Panc1 (cell line): Measurements from ENCODE around the gene HMGN3. TPM values are rescaled to one million over a fixed set of nuclear protein-coding genes. Genes with fewer than 3 reads are reported as not detected.

Experiments
- ATAC-seq: fragments of 200-7000 bp; cut with Tn5 transposase; 2 replicates; pipeline ENCODE4 v1.9.1; 2020; ENCODE audit warnings: mild to moderate bottlenecking, moderate library complexity
- BruUV-seq: library from RNA; stranded (reverse); fragments of 400-500 nt; replicated peaks from 2 replicates; lab custom pipeline; 2021; lab: Mats Ljungman, UMichigan
- CTCF ChIA-PET: fragments of 300-600 bp; sonication (Branson Sonifier 250); formaldehyde crosslinking; loops from one replicate; lab custom pipeline; 2022; ENCODE audit warnings: antibody characterized with exemption; lab: Charles Lee
- POLR2A ChIA-PET: fragments of 300-600 bp; sonication (Branson Sonifier 250); formaldehyde crosslinking; loops from one replicate; lab custom pipeline; 2022; ENCODE audit warnings: antibody characterized with exemption; lab: Charles Lee
- DNase-seq: peaks from one replicate; pipeline ENCODE4 v3.0.0-alpha.2; 2010; ENCODE audit warnings: low read depth, low spot score
- H3K27ac ChIP-seq: 2 replicates; pipeline ENCODE4 v1.5.1; 2011; ENCODE audit warnings: mild to moderate bottlenecking, low read length, inconsistent platforms
- H3K27me3 ChIP-seq: fragments of 200-500 bp; sonication (Bioruptor generic); 2 replicates; pipeline ENCODE4 v1.6.0; 2014; ENCODE audit warnings: low read length, inconsistent platforms; ENCODE audit not compliant: control insufficient read depth, insufficient read depth
- H3K36me3 ChIP-seq: fragments of 200-500 bp; sonication (Bioruptor generic); 2 replicates; pipeline ENCODE4 v1.5.1; 2014; ENCODE audit warnings: inconsistent platforms, mild to moderate bottlenecking, low read length, moderate library complexity; ENCODE audit not compliant: control insufficient read depth, insufficient read depth
- H3K4me1 ChIP-seq: 2 replicates; pipeline ENCODE4 v1.5.1; 2011; ENCODE audit warnings: inconsistent platforms, mild to moderate bottlenecking, low read length, moderate library complexity; ENCODE audit not compliant: control insufficient read depth, insufficient read depth
- H3K4me3 ChIP-seq, 2 experiments: 2 replicates each; pipeline ENCODE4 v1.5.1; 2011 to 2012; ENCODE audit warnings: low read depth in 2 of 2, low read length in 2 of 2, mild to moderate bottlenecking in 2 of 2, inconsistent platforms in 1 of 2, moderate library complexity in 1 of 2
- H3K9me3 ChIP-seq: fragments of 200-500 bp; sonication (Bioruptor generic); 2 replicates; pipeline ENCODE4 v1.5.1; 2014; ENCODE audit warnings: low read depth, mild to moderate bottlenecking, inconsistent platforms, low read length, moderate library complexity; ENCODE audit not compliant: control insufficient read depth, insufficient read depth
- POLR2AphosphoS5 ChIP-seq: IDR thresholded peaks from 2 replicates; pipeline ENCODE4 v1.6.1; 2012; ENCODE audit warnings: mild to moderate bottlenecking, low read depth, low read length, moderate library complexity
- SIN3A ChIP-seq: IDR thresholded peaks from 2 replicates; pipeline ENCODE4 v1.6.1; 2012; ENCODE audit warnings: low read depth, mild to moderate bottlenecking, low read length, moderate library complexity, borderline replicate concordance; ENCODE audit not compliant: insufficient read depth
- TCF7L2 ChIP-seq: IDR thresholded peaks from 2 replicates; pipeline ENCODE4 v1.6.1; 2011; ENCODE audit warnings: mild to moderate bottlenecking, low read depth, low read length, inconsistent platforms
- in situ Hi-C: cut with HindIII; loops from 2 replicates; pipeline ENCODE4 v1.10.0; 2016; ENCODE audit warnings: low sequenced_read_pairs, low pct_unique_long_range_greater_than_20kb
- intact Hi-C: fragments of 100-400 bp; cut with micrococcal nuclease; formaldehyde crosslinking; loops from one replicate; pipeline ENCODE4 v1.10.0; 2022; ENCODE audit not compliant: unreplicated experiment
- total RNA-seq: library from RNA; stranded (reverse); gene quantifications from one replicate; pipeline ENCODE4 v1.2.1, GENCODE V29; 2021; ENCODE audit not compliant: unreplicated experiment
- TF ChIP-seq, protein P1 (sequence below): fragments of 450-650 bp; IDR thresholded peaks from 2 replicates; pipeline ENCODE4 v1.5.1; 2017; ENCODE audit warnings: mild to moderate bottlenecking
- TF ChIP-seq, protein P2 (sequence below), 2 experiments: IDR thresholded peaks; 2 replicates each; pipeline ENCODE4 v1.6.1; 2011 to 2012; ENCODE audit warnings: low read depth in 2 of 2, control low read depth in 1 of 2, low read length in 1 of 2, mild to moderate bottlenecking in 1 of 2, moderate library complexity in 1 of 2; ENCODE audit not compliant: insufficient read depth in 1 of 2

The HMGN3 gene
- total RNA-seq, 1 experiment from 2014 or later: 52.0 TPM

DNA sequence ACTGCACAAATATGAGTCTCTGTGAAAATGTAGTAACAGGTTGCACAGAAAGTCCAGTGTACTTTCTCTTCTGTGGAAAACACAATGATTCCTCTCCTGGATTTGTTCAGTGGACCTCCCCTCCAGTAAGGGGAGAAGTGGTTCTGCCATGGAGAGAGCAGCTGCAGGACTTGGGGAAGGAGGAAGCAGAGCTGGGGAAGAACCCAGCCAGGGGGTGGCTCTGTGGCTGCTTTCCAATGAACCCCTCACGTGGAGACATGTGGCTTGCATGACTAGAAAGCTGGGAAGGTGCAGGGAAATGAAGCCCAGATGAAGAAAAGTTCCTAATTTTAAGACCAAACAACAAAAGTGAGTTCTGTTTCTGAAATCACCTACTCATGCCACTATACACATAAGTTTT, 31.9 kb downstream of the HMGN3 start:
- intact Hi-C loops: no loop called here
- no TSS peak for BruUV-seq
- Histone ChIP-seq H3K36me3 (no peaks in the 10 kb centered on the region; the same call in 1 of the 2 replicates), H3K4me3 (no peak overlapping the region), H3K9me3 (no peaks in the 10 kb centered on the region), H3K4me1 (no peaks in the 10 kb centered on the region), H3K27me3 (no peaks in the 10 kb centered on the region), H3K27ac (no peak overlapping the region)
- TF ChIP-seq TCF7L2 (no peak), POLR2AphosphoS5 (no peak), SIN3A (no peak)
- TF ChIP-seq, protein P1, sequence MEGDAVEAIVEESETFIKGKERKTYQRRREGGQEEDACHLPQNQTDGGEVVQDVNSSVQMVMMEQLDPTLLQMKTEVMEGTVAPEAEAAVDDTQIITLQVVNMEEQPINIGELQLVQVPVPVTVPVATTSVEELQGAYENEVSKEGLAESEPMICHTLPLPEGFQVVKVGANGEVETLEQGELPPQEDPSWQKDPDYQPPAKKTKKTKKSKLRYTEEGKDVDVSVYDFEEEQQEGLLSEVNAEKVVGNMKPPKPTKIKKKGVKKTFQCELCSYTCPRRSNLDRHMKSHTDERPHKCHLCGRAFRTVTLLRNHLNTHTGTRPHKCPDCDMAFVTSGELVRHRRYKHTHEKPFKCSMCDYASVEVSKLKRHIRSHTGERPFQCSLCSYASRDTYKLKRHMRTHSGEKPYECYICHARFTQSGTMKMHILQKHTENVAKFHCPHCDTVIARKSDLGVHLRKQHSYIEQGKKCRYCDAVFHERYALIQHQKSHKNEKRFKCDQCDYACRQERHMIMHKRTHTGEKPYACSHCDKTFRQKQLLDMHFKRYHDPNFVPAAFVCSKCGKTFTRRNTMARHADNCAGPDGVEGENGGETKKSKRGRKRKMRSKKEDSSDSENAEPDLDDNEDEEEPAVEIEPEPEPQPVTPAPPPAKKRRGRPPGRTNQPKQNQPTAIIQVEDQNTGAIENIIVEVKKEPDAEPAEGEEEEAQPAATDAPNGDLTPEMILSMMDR: no peak
- TF ChIP-seq, protein P2, sequence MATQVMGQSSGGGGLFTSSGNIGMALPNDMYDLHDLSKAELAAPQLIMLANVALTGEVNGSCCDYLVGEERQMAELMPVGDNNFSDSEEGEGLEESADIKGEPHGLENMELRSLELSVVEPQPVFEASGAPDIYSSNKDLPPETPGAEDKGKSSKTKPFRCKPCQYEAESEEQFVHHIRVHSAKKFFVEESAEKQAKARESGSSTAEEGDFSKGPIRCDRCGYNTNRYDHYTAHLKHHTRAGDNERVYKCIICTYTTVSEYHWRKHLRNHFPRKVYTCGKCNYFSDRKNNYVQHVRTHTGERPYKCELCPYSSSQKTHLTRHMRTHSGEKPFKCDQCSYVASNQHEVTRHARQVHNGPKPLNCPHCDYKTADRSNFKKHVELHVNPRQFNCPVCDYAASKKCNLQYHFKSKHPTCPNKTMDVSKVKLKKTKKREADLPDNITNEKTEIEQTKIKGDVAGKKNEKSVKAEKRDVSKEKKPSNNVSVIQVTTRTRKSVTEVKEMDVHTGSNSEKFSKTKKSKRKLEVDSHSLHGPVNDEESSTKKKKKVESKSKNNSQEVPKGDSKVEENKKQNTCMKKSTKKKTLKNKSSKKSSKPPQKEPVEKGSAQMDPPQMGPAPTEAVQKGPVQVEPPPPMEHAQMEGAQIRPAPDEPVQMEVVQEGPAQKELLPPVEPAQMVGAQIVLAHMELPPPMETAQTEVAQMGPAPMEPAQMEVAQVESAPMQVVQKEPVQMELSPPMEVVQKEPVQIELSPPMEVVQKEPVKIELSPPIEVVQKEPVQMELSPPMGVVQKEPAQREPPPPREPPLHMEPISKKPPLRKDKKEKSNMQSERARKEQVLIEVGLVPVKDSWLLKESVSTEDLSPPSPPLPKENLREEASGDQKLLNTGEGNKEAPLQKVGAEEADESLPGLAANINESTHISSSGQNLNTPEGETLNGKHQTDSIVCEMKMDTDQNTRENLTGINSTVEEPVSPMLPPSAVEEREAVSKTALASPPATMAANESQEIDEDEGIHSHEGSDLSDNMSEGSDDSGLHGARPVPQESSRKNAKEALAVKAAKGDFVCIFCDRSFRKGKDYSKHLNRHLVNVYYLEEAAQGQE (IDR thresholded peaks at IDR 0.05; ENCODE audit: insufficient read depth in 1 of 2, low read depth in 2 of 2, low read length in 1 of 2): no peak
- DNase-seq (no peak), ATAC-seq (no peak)
- POLR2A ChIA-PET: no interaction called here
- in situ Hi-C loops: no loop called here
- CTCF ChIA-PET: no interaction called here

DNA sequence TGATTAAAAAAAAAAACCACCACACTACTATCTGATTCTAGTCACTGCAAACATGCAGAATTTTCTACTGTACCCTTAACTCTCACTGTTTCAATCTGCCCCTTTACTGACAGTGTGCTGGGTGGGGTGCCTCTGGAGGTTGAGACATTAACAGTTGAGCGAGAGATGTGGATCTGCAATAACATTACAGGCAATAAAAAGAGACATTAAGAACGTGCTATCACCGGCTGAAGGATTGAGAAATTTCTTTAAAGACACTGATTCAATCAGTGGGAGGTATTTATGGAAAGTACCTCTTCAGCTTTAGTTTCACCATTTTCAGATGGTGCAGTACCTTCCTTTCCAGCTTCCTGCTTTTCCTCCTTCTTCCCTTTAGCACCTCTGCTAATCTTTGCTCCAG, 32.5 kb downstream of the HMGN3 start:
- in situ Hi-C loops: no loop called here
- H3K4me1 ChIP-seq: no peaks in the 10 kb centered on the region
- H3K9me3 ChIP-seq: no peaks in the 10 kb centered on the region
- H3K4me3 ChIP-seq: no peak overlapping the region
- TF ChIP-seq, protein P1: no peak
- TF ChIP-seq POLR2AphosphoS5 (no peak), TCF7L2 (no peak), SIN3A (no peak)
- TF ChIP-seq, protein P2 (IDR thresholded peaks at IDR 0.05; ENCODE audit: insufficient read depth in 1 of 2, low read depth in 2 of 2, low read length in 1 of 2): no peak
- H3K27ac ChIP-seq: no peak overlapping the region
- no peaks in the 10 kb centered on the region; the same call in 1 of the 2 replicates for H3K36me3 ChIP-seq
- ATAC-seq (no peak), DNase-seq (no peak)
- ChIA-PET CTCF (no interaction called here), POLR2A (no interaction called here)
- intact Hi-C loops: no loop called here
- no peaks in the 10 kb centered on the region for H3K27me3 ChIP-seq
- no TSS peak for BruUV-seq
